ENCODE data around the gene CCDC32.

DNA sequence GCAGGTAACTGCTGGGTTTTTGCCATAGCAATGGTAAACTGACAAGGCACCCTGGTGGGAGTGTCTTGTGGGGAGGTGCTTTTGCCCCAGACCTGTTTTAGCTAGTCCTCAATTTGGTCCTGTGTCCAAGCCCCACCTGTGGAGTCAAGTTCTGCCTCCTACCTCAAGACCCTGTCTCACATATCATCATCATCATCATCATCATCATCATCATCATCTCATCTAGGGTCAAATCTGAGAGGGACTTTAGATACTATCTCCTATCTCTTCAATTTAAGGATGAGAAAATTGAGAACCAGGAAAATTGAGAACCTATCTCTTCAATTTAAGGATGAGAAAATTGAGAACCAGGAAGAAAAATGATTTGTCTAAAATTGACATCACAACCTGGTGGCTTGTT is 39.1 kb upstream of the CCDC32 start:
- TF ChIP-seq, protein P1, sequence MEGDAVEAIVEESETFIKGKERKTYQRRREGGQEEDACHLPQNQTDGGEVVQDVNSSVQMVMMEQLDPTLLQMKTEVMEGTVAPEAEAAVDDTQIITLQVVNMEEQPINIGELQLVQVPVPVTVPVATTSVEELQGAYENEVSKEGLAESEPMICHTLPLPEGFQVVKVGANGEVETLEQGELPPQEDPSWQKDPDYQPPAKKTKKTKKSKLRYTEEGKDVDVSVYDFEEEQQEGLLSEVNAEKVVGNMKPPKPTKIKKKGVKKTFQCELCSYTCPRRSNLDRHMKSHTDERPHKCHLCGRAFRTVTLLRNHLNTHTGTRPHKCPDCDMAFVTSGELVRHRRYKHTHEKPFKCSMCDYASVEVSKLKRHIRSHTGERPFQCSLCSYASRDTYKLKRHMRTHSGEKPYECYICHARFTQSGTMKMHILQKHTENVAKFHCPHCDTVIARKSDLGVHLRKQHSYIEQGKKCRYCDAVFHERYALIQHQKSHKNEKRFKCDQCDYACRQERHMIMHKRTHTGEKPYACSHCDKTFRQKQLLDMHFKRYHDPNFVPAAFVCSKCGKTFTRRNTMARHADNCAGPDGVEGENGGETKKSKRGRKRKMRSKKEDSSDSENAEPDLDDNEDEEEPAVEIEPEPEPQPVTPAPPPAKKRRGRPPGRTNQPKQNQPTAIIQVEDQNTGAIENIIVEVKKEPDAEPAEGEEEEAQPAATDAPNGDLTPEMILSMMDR (IDR thresholded peaks at IDR 0.05) = no peak
- no peak for TF ChIP-seq POLR2A (IDR thresholded peaks at IDR 0.05)
